ENCODE data around the gene STEEP1. TPM values are rescaled to one million over a fixed set of nuclear protein-coding genes. Genes with fewer than 3 reads are reported as not detected.

STEEP1 gene
- total RNA-seq, 3 donors from 2014 or later (not counting 1 experiment from before 2014, with no cell fraction given) = 23.5 to 29.2 (median 23.8) TPM

DNA sequence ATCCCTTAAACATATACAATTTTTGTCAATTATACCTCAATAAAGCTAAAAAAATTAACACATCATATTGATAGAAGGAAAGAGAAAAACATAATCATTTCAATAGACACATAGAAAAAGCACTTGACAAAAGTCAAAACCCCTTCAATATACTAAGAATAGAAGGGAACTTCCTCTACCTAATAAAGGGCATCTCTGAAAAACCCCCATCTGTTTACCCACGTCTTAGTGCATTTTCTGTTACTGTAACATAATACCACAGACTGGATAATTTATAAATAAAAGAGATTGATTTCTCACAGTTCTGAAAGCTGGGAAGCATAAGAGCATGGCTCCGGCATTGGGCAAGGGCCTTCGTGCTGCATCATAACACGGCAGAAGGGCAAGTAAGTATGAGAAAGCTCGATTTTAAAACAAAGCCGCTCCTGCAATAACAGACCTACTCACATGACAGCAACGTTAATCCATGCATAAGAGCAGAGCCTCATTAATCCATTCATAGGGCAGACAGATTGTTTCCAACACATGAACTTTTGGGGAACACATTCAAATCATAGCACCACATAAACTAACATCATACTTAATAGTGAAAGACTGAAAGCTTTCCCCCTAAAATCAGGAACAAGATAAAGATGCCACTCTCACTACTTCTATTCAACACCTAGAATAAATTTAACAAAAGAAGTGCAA lies 15.7 kb downstream of the STEEP1 start:
- TF ChIP-seq, protein P1, sequence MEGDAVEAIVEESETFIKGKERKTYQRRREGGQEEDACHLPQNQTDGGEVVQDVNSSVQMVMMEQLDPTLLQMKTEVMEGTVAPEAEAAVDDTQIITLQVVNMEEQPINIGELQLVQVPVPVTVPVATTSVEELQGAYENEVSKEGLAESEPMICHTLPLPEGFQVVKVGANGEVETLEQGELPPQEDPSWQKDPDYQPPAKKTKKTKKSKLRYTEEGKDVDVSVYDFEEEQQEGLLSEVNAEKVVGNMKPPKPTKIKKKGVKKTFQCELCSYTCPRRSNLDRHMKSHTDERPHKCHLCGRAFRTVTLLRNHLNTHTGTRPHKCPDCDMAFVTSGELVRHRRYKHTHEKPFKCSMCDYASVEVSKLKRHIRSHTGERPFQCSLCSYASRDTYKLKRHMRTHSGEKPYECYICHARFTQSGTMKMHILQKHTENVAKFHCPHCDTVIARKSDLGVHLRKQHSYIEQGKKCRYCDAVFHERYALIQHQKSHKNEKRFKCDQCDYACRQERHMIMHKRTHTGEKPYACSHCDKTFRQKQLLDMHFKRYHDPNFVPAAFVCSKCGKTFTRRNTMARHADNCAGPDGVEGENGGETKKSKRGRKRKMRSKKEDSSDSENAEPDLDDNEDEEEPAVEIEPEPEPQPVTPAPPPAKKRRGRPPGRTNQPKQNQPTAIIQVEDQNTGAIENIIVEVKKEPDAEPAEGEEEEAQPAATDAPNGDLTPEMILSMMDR (IDR thresholded peaks at IDR 0.05) = no peak
- WGBS (ENCODE audit: insufficient coverage) = 59% methylated on average over 6 of the region's 7 CpGs
- no peak overlapping the region for H3K27ac Mint-ChIP-seq
- intact Hi-C loops (cut with micrococcal nuclease) = no loop called here
- no peaks in the 10 kb centered on the region for H3K27me3 Mint-ChIP-seq (ENCODE audit: low read depth in 2 of 2)
- no peaks in the 10 kb centered on the region for H3K9me3 Mint-ChIP-seq
- no peak overlapping the region for H3K4me3 Mint-ChIP-seq
- Histone ChIP-seq H3K9me3 (ENCODE audit: control insufficient read depth, insufficient read depth, low read length) (no peaks in the 10 kb centered on the region), H3K4me3 (ENCODE audit: low read length) (no peak overlapping the region), H3K27me3 (ENCODE audit: control insufficient read depth, insufficient read depth, low read length) (no peaks in the 10 kb centered on the region), H3K27ac (ENCODE audit: low read length) (no peak overlapping the region), H3K4me1 (ENCODE audit: control insufficient read depth, insufficient read depth, low read length) (no peaks in the 10 kb centered on the region), H3K36me3 (ENCODE audit: control insufficient read depth, insufficient read depth, low read length) (no peaks in the 10 kb centered on the region)
- H3K4me1 Mint-ChIP-seq = peaks cover 0 to 5% of the 10 kb centered on the region in 2 donors
- ATAC-seq (no peak), DNase-seq (no peak)
- no peaks in the 10 kb centered on the region for H3K36me3 Mint-ChIP-seq

DNA sequence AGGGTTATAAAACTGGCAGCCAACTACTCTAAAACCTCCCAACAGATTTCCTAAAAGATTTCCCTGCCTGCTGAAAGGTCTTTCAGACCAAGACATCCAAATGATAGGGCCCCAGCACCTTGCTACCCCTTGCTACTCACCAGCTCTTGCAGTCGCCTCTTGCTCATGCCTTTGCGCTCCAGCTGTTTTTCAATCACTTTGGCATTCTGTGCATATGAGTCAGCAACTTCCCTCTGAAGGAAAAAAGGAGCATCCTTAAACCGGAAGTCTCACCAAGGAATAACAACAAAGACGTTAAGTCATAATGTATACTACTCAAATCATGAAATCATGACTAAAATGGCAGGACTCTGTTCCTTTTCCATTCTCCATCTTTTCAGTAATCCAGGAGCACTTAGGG lies 24.0 kb downstream of the STEEP1 start:
- H3K36me3 Mint-ChIP-seq = no peaks in the 10 kb centered on the region
- no peak for DNase-seq
- H3K9me3 Mint-ChIP-seq = no peaks in the 10 kb centered on the region
- H3K27ac ChIP-seq (ENCODE audit: low read length) = no peak overlapping the region
- TF ChIP-seq, protein P1 (IDR thresholded peaks at IDR 0.05) = no peak
- WGBS (ENCODE audit: insufficient coverage) = 93% methylated on average over 3 of the region's 4 CpGs
- H3K27me3 Mint-ChIP-seq (ENCODE audit: low read depth in 2 of 2) = no peaks in the 10 kb centered on the region
- peaks cover 3% of the 10 kb centered on the region for H3K36me3 ChIP-seq (ENCODE audit: control insufficient read depth, insufficient read depth, low read length)
- no peaks in the 10 kb centered on the region for H3K27me3 ChIP-seq (ENCODE audit: control insufficient read depth, insufficient read depth, low read length)
- no peaks in the 10 kb centered on the region for H3K9me3 ChIP-seq (ENCODE audit: control insufficient read depth, insufficient read depth, low read length)
- H3K27ac Mint-ChIP-seq = no peak overlapping the region
- intact Hi-C loops (cut with micrococcal nuclease) = no loop called here
- no peak for ATAC-seq
- H3K4me3 ChIP-seq (ENCODE audit: low read length) = no peak overlapping the region
- H3K4me3 Mint-ChIP-seq = no peak overlapping the region
- H3K4me1 ChIP-seq (ENCODE audit: control insufficient read depth, insufficient read depth, low read length) = no peaks in the 10 kb centered on the region
- H3K4me1 Mint-ChIP-seq = no peaks in the 10 kb centered on the region

DNA sequence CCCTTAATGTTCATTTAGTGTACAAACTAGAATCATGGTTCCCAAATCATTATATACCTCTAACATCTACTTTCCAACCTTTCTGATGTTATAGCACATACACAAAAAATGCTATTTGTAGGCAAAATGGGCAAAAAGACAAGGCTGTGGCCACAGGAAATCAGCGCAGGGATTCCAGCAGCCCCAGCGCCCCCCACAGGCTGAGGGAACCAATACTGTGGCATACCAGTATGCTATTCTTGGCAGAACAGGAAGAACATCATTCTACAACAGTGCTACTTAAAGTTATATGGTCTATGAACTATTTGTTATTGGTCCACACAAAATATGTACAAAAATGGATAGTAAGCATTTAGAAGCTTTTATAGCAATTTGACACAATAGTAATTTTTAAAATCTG lies 25.3 kb downstream of the STEEP1 start:
- DNase-seq = peak in 1 of 2 donors; percentile 3
- intact Hi-C loops (cut with micrococcal nuclease) = no loop called here
- Mint-ChIP-seq H3K36me3 (no peaks in the 10 kb centered on the region), H3K27me3 (ENCODE audit: low read depth in 2 of 2) (no peaks in the 10 kb centered on the region), H3K9me3 (no peaks in the 10 kb centered on the region), H3K27ac (no peak overlapping the region), H3K4me3 (no peak overlapping the region), H3K4me1 (no peaks in the 10 kb centered on the region)
- Histone ChIP-seq H3K4me3 (ENCODE audit: low read length) (no peak overlapping the region), H3K36me3 (ENCODE audit: control insufficient read depth, insufficient read depth, low read length) (peaks cover 3% of the 10 kb centered on the region), H3K27ac (ENCODE audit: low read length) (no peak overlapping the region), H3K4me1 (ENCODE audit: control insufficient read depth, insufficient read depth, low read length) (no peaks in the 10 kb centered on the region), H3K27me3 (ENCODE audit: control insufficient read depth, insufficient read depth, low read length) (no peaks in the 10 kb centered on the region), H3K9me3 (ENCODE audit: control insufficient read depth, insufficient read depth, low read length) (no peaks in the 10 kb centered on the region)
- ATAC-seq = no peak
- TF ChIP-seq, protein P1 (IDR thresholded peaks at IDR 0.05) = no peak
- 8% methylated on average over 2 of the region's 2 CpGs for WGBS (ENCODE audit: insufficient coverage)

DNA sequence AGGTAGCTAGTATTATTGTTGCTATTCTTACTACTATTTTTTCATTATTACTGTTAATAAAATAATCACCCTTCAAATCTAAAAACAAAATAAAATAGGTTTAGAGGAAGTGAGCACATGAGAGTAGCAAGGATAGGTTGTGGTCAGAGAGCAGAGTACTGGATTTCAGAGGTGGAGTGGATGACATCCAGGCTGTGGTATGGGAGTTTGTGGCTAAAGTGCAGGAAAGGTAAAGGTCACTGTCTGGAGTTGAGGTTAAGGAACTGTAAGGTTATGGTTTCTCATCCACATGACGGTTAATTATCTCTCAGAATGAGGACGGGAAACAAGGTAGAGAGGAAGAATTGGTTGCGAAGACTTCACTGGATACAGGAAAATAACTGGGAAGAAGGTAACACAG lies 27.7 kb downstream of the STEEP1 start:
- no peaks in the 10 kb centered on the region for H3K9me3 Mint-ChIP-seq
- Histone ChIP-seq H3K9me3 (ENCODE audit: control insufficient read depth, insufficient read depth, low read length) (no peaks in the 10 kb centered on the region), H3K27me3 (ENCODE audit: control insufficient read depth, insufficient read depth, low read length) (no peaks in the 10 kb centered on the region), H3K27ac (ENCODE audit: low read length) (no peak overlapping the region), H3K36me3 (ENCODE audit: control insufficient read depth, insufficient read depth, low read length) (peaks cover 2% of the 10 kb centered on the region), H3K4me3 (ENCODE audit: low read length) (no peak overlapping the region), H3K4me1 (ENCODE audit: control insufficient read depth, insufficient read depth, low read length) (no peaks in the 10 kb centered on the region)
- no peak overlapping the region for H3K27ac Mint-ChIP-seq
- DNase-seq = no peak
- H3K36me3 Mint-ChIP-seq = no peaks in the 10 kb centered on the region
- H3K4me1 Mint-ChIP-seq = no peaks in the 10 kb centered on the region
- 61% methylated on average over 3 of the region's 3 CpGs for WGBS (ENCODE audit: insufficient coverage)
- TF ChIP-seq, protein P1 (IDR thresholded peaks at IDR 0.05) = no peak
- H3K4me3 Mint-ChIP-seq = no peak overlapping the region
- intact Hi-C loops (cut with micrococcal nuclease) = no loop called here
- ATAC-seq = no peak
- no peaks in the 10 kb centered on the region for H3K27me3 Mint-ChIP-seq (ENCODE audit: low read depth in 2 of 2)

Data from natural killer cell (primary cell).